Stimulated activated CD4-positive, alpha-beta T cell treated with anti-CD3 and anti-CD28 coated beads, Interleukin-2, amount 100 ng/mL, for 24 hours (primary cell): ENCODE data around the gene NTF3.

Source experiments
- DNase-seq, 2 donors: peaks; one replicate each; pipeline ENCODE4 v3.0.0-alpha.2; 2020

The NTF3 gene

GRCh38 chr12:5489760-5490406, 58.0 kb downstream of the NTF3 start:
- DNase-seq = no peak

DNA sequence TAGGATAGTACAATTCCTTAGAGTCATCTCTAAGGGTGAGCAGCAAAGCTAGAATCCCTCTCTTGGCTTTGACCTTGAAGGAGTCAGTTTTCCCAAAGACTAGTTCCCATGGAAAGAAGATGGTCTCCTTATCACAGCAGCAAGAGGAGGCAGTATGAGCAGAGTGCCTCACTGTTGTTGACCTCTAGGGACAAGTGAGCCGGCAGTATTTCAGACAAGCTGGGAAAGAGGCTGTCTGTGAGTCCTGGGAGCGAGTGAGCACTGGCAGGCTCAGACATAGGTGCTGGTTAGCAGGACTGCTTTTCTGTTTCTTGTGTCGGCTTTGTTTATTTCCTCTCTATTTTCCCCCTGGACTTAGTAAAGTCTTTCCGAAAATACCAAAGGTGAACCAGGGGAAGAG, 60.7 kb downstream of the NTF3 start:
- no peak for DNase-seq

DNA sequence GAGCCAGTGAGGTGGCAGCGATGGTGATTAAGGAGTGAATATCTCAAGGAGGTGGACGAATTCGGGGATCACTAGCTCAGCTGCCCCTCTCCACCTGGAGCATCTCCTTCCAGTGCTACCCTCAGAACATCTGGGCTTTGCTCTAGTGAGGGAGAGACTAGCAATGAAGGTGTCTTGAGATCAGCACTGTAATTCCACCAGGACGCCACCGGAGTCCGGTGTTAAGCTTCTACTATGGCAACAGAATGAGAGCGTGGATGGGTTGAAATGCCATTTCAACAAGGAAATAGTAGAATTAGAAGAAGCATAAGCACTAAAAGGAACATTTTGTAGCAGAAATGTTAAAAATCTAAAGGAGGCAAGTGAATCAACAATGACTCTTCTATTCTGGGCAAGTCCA, 61.1 kb downstream of the NTF3 start:
- DNase-seq = no peak

DNA sequence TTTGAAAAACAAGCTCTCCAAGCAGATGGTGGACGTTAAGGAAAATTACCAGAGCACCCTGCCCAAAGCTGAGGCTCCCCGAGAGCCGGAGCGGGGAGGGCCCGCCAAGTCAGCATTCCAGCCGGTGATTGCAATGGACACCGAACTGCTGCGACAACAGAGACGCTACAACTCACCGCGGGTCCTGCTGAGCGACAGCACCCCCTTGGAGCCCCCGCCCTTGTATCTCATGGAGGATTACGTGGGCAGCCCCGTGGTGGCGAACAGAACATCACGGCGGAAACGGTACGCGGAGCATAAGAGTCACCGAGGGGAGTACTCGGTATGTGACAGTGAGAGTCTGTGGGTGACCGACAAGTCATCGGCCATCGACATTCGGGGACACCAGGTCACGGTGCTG, 62.4 kb downstream of the NTF3 start:
- DNase-seq = no peak

GRCh38 chr12:5497329-5498053, 65.6 kb downstream of the NTF3 start:
- no peak for DNase-seq

GRCh38 chr12:5498076-5498475, 66.2 kb downstream of the NTF3 start:
- DNase-seq = no peak

DNA sequence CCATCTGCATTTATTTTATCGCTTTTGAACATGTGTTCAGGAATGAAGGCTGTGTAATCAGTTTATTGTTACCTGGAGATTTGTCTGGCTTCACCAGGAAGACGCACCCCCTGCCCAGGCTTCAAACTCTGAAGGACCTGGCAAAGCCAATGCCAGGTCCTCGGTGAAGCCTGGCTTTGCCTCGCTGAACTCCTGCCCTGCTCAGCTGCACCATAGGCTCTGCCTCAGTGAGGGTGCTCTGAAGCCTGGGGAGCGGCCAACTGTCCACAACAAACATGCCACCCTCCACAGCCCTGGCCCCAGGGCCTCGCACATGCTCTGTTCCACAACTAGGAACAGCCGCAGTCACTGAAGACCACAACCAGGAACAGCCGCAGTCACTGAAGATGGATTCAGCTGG, 66.9 kb downstream of the NTF3 start:
- DNase-seq = no peak

GRCh38 chr12:5499566-5500330, 67.8 kb downstream of the NTF3 start:
- DNase-seq = no peak

DNA sequence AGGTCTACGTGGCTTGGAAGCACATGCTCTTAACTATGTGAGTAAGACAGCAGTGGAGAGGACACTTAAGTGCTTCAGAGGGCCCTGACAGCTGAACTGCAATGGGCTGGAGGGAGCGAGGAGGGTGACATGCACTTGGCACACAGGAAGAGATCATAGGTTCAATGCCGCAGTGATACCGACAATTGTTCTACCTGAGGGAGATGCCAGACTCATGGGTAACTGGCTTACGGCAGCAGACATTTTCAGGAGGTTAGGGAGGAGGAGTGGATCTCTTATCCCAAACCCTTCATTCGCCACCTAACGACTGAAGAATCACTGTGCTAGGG, 68.4 kb downstream of the NTF3 start:
- DNase-seq = no peak

- no peak for DNase-seq
These were observed 71.9 kb downstream of the NTF3 start for GRCh38 chr12:5503774-5504173.

DNA sequence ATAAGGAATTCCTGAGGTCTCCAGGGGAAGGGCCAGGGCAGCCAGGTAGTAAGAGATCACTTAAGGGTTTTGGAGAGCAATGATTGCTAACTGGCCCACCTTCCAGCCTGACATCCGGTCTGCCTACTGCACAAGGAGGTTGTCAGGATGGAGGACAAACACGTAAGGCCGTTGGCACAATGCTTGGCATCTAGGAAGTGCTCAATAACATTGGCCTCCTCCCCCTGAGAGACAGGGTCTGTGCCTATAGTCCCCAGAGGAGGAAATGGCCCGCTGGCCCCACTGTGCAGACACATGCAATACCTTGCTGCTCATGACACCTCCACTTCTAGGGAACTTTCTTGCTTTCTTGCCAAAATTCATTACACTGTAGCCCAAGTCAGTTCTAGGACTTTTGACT, 73.2 kb downstream of the NTF3 start:
- DNase-seq = no peak

DNA sequence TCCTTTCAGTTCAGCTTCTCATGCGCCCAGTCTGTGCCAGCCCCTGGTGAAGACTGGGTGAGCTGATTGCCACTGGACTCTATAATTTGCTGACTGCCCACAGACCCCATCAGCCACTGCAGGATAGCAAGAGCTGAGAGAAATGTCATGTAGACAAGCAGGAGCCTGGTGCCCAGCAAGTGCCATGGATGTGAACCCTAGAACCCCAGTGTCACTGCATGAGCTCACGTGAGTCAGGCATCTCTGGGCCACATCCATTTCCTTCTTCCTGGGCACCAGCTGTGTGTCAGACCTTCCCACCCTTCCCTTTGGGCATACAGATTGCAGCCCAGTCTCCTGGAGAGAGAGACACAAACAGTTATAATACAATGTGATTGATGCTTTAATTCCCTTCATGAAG, 73.8 kb downstream of the NTF3 start:
- DNase-seq = peak in 1 of 2 donors; percentile 2

GRCh38 chr12:5506295-5506694, 74.4 kb downstream of the NTF3 start:
- DNase-seq = peak in 1 of 2 donors; percentile 4

GRCh38 chr12:5506821-5507231, 74.9 kb downstream of the NTF3 start:
- DNase-seq = no peak

DNA sequence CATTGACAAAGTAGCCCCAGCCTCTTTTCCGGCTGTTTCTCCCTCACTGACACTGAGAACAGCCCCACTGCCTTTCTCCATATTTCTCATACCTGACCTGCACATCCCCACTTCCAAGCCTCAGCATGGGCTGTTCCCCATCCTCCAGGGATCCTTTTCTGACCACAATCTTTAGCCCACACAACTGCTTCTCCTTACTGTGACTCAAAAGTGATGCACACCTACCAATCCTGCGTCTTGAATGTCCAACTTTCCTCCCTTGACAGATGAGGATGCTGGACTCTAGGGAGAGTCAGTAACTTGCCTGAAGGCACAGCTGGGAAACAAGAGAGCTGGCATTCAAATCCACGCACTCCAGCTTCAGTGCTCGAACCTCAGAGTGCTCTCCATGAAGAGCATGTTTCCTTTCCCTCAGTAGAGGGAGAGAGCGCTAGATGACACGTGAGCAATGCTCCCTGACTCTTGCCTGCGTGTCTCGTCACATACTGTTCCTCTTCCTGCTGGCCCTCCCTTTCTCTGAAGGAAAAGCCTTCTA, 75.6 kb downstream of the NTF3 start:
- no peak for DNase-seq

GRCh38 chr12:5507944-5508343, 76.0 kb downstream of the NTF3 start:
- DNase-seq = peak in 1 of 2 donors; percentile 4

- no peak for DNase-seq
These were observed 77.2 kb downstream of the NTF3 start for GRCh38 chr12:5509102-5509501.

- no peak for DNase-seq
These were observed 77.6 kb downstream of the NTF3 start for GRCh38 chr12:5509557-5509956.

DNA sequence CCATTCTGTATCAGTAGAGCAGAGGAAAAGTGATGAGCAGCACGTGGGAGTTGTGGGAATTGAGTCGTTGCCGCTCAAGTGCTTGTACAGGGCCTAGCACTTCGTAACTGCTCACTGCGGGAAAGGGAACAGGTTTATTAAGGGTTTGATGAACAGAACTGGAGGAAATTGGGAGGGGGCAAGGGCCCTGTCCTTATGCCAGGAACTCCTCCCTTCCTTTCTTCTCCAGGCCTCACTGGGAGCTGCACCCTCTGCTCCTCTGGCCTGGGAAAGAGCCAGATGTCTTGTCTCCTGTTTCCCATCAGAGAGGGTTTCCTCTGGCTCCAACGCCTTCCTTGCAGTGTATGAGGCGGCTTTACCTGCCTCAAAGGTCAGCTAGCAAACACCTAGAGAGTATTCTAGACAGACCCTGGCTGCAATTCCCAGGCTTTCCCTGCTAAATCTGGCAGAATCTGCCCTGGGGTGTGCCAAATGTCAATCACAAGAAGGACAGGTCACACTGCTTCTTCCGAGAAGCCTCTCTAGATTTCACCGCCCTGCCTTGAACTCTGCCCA, 78.4 kb downstream of the NTF3 start:
- peak in 1 of 2 donors; percentile 4 for DNase-seq

GRCh38 chr12:5511256-5511643, 79.3 kb downstream of the NTF3 start:
- no peak for DNase-seq

GRCh38 chr12:5511644-5512600, 80.0 kb downstream of the NTF3 start:
- DNase-seq = peak in 1 of 2 donors; percentile 26

- no peak for DNase-seq
These were observed 80.7 kb downstream of the NTF3 start for GRCh38 chr12:5512601-5512970.
